GM21515 (cell line): Measurements from ENCODE around the gene RFX4.

Source experiments
- ATAC-seq: cut with Tn5 transposase; IDR thresholded peaks from one replicate; pipeline ENCODE4 v1.9.1; 2021; ENCODE audit not compliant: unreplicated experiment

RFX4 gene

GRCh38 chr12:106758349-106759110 is 175.7 kb downstream of the RFX4 start:
- ATAC-seq: no peak

DNA sequence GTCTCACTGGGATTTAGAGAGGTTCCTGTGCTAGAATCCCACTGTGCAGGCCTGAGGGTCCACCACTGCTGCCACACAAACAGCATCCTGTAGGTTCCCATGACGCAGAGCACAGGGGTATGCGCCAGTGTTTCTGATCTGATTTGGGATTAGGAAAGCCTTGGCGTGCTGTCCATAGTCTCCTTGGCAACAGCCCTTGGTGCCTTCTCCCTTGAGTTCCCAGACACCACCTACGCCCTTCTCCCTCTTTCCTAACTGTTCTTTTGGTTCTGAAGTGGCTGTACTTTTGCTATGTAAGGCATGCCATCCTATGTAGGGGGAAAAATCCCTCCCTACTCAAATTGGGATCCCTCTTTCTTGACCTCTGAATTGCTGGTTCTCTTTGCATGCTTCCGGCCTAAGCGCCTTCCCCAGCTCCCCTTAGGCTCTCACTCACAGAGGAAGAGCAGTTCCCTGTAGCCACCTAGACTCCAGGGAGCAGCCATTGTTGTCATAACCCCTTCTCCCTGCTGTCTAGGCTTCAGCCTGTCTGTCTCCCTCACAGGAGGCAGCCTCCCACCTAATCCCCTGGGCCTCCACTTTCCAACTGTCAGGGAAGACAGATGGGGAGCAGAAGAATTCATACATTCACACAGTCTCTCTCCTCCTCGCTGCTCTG is 176.9 kb downstream of the RFX4 start:
- peak; percentile 28 for ATAC-seq

DNA sequence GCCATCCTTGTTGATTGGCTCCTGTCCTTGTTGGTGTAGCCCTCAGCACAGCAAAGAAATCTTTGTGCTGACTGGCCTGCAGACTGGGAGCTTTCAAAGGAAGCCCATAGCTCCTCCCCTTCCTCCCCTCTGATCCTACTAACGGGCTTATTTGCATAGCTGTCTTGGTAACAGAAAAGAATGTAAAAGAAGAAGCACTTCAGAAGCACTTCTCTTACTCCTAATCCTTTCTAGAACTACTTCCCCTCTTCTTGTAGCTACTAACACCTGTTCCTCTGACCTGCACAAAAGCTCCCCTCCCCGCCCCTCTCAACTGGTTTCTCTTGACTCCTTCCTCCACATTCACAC is 177.4 kb downstream of the RFX4 start:
- peak; percentile 98 for ATAC-seq

- no peak for ATAC-seq
Observed at GRCh38 chr12:106764220-106764619, 181.4 kb downstream of the RFX4 start.

DNA sequence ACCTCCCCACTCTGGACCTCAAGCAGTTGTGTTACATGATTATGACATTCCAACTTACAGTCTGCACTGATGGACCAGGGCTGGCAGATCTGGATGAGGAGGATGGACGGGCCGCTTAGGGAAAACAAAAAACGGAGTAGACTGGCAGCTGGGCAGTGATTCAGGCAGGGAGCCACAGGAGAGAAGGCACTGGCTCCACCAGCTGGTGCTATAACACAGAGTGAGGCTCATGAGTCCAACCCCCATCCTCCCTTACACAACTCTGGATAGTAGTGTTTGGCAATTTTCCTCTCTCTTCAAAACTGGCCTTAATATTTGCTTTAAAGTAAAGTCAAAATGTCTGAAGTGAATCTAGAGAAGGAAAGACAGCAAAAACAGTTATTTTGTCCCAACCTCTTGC is 181.9 kb downstream of the RFX4 start:
- no peak for ATAC-seq

DNA sequence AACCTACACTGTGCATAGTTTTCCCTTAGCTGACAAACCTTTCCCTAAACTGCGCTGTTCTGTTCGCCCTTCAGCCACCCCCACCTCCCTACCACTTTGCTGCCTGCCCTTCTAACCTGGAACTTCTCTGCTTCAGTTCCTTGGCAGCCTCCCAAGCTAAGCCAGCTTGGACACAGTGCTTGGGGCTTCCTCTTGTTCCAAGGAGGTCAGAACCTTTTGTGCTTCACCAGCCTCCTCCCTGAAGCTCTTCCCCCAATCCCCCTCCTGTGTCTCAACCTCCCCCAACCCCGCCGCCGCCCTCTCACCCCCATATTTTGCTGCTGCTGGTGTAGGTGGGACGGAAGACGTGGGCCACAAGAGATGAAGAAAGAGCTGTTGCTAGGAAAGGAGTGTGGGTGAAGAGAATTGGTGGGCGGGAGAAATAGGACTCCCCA is 183.6 kb downstream of the RFX4 start:
- no peak for ATAC-seq

GRCh38 chr12:106767206-106767605 is 184.4 kb downstream of the RFX4 start:
- ATAC-seq: no peak

DNA sequence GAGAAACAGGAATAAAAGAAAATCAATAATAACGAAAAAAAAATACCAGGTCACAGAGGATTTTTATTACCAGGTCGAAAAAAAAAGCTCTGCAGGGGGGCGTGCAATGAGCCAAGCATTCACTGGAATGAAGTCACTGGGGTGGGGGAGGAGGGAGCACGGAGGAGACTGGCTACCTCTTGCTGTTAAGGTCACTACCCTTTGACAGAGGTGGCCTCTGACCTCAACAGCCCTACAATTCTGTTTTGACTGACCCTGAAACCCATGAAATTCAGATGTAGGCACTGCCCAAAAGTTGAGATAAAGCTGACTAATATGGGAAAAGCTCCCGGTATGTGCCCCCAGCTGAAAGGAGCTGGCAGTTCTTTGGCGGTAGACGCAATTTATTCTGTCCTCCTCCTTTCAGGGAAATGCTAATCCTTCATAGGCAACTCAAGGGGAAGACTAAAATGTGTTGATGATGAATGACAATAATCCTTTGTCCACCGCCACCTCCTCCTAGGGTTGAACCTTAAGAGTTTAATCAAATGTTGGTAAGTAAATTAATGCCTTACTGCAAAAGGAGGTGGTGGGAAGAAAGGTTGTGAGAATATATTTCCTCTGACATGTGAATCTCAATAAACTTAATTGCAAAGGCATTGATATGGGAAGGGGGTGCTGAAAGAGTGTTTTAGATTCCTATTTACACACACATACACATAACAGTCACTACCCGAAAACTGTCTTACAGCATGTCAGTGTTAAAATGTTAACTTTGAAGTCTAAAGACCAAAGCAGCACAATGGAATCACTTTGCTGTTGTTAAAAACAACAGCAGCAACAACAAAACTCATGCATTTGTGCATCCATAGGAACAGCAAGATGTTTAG is 185.4 kb downstream of the RFX4 start:
- ATAC-seq: no peak

DNA sequence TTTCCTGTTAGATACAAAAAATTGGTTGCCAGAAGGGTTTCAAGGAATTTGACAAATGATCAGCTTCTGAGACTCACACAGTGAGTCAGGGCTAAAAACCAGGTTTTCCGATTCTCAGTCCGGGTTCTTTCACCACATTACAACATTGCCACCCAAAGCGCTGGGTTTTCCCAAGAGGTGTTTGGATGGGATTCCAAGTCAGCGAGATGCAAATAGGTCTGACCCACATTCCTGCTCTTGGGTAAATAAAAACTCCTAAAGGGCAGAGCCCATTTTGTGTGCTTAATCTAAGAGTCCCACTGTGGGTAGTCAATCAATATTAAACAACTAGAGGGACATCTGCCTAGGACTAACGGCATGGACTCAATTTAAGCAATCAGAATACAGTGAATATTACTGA is 186.3 kb downstream of the RFX4 start:
- ATAC-seq: no peak

DNA sequence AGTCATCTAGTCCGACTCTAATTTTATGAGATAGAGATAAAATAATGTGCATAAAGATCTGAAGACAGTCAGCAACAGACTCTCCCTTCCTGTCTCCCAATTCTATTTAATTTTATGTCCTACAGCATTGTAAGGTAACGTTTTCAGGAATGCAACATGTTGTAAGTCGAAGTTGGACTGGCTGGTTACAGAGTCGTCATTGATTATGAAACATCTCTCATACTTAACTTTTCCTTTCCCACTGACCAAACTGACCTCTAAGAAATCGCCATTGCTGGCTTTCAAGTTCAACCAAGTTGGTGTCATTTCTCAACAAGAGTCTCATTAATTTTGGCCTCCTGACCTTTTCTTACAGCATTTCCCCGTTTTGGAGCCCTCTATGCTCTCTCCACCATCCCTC is 186.7 kb downstream of the RFX4 start:
- no peak for ATAC-seq

GRCh38 chr12:106771425-106771824 is 188.6 kb downstream of the RFX4 start:
- no peak for ATAC-seq

DNA sequence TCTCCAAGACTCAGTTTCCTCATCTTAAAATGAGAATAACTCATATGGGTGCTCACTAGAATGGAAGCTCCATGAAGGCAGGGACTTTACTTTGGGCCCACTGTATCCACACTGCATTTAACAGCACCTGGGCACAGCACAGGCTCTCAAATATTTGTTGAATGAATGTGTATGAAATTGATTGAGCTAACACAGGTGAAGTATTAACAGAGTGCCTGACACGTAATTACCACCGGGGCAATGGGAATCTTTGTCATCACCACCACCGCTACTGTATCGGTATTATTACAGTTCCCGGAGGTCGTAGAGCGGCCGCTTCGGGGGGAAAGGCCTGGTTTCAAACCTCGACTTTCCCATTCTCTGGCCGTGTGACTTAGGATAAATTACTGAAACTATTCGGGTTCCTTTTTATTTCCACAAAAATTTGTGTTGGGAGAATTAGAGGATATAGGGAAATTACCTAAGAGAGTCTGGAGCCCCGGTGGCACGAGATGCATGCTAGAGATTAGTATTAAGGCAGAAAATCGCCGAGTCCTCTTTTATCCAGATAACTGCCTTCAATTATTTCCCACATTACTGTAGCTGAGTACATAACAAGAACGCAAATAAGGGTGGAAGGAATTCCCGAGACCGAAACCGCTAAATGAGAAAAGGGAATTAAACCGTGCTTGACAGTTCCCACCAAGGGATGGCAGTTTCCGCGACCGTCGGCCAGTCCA is 190.6 kb downstream of the RFX4 start:
- ATAC-seq: no peak

DNA sequence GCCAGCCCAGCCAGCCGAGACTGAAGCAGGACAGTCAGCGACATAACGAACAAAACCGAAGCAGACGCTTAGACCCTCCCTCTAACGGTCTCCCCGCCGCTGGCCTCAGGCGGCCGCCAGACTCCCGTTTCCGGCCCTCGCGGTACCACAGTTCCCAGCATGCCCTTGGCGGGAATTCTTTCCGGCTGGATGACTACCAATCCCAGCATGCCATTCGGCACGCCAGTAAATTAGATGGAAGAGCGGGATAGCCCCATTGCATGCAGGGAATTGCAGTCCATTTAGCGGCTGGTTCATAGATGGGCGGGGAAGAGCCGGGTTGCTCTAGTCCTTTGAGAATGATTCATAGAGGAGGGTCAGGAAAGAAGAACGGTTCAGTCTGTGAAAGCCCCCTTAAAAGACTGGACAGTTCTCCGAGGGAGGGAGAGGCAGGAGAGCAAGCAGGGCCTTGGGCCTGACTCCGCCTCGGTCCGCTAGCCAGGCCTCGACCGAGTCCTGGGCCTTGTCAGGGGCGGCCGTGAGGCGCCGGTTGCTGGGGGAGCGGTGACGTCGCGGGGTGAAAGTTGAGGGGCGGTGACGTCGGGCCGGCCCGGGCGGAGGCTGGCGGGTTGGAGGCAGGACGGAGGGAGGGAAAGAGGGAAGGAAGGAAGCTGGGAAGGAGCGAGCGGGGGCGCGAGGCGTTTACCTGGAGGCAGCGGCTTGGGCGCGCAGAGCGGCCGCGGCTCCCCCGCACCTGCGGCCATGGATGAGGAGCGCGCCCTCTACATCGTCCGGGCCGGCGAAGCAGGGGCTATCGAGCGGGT is 191.4 kb downstream of the RFX4 start, which contains the start of gene RIC8B:
Gene RIC8B, plus strand, starts transcription at position 678 of the 803 bp plus-strand sequence. Its CDS starts 64 bp downstream, at position 742.
- ATAC-seq: peak; percentile 89

DNA sequence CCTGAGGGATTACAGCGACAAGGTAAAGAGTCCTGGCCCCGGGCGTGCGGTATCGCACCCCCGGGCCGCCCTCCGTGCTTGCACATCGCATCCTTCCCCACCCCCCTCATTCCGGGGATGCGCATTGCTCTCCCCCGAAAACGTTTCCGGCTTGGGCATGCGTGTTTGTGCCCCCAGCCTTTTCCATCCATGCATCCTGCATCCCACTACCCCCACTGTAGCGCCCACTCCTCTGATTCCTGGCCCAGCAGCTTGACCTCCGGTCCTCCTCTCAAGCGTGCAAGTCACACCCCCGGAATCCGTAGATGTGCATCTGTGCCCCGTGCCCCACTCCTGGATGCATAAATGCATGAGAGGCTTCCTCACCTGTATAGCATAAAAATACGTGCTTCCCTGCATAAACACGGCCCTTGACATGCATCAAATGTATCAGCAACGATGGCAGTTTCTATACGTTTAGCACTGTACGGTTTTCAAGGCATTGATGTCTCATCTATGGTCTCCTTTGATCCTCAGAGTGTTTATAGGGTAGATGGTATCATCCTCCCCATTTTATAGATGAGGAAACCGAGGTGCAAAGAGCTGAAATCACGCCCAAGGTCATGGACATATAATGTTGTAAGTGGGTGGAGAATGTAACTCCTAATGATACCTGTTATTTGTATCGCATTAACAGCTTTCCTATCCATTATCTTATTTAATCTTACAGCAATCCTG is 192.2 kb downstream of the RFX4 start:
- ATAC-seq: peak; percentile 10

GRCh38 chr12:106776897-106777296 is 194.1 kb downstream of the RFX4 start:
- no peak for ATAC-seq

- no peak for ATAC-seq
Observed at GRCh38 chr12:106780010-106780631, 197.3 kb downstream of the RFX4 start.

- no peak for ATAC-seq
Observed at GRCh38 chr12:106782619-106783018, 199.8 kb downstream of the RFX4 start.

- ATAC-seq: no peak
Observed at GRCh38 chr12:106783515-106783914, 200.7 kb downstream of the RFX4 start.

GRCh38 chr12:106790020-106790419 is 207.2 kb downstream of the RFX4 start:
- ATAC-seq: no peak
